ENCODE data around the gene ADGRL2.
"Not testable (repeated sequence)": the region's sequence is repeated elsewhere in the genome, so short reads cannot be mapped to it uniquely, and the experiment has no call there.

The ADGRL2 gene

GRCh38 chr1:81850031-81850430 lies 49.3 kb downstream of the ADGRL2 start:
- DNase-seq: no peak

GRCh38 chr1:81850495-81850894 lies 49.8 kb downstream of the ADGRL2 start:
- DNase-seq: no peak

GRCh38 chr1:81851217-81851616 lies 50.5 kb downstream of the ADGRL2 start:
- DNase-seq: no peak

- no peak for DNase-seq
Measured at GRCh38 chr1:81852961-81853360, 52.2 kb downstream of the ADGRL2 start.

- no peak for DNase-seq
Measured at GRCh38 chr1:81867235-81867634, 66.5 kb downstream of the ADGRL2 start.

GRCh38 chr1:81869307-81869706 lies 68.6 kb downstream of the ADGRL2 start:
- DNase-seq: no peak

- DNase-seq: not testable (repeated sequence)
Measured at GRCh38 chr1:81871091-81871490, 70.4 kb downstream of the ADGRL2 start.

- DNase-seq: no peak
Measured at GRCh38 chr1:81873946-81874345, 73.2 kb downstream of the ADGRL2 start.

GRCh38 chr1:81874461-81874860 lies 73.7 kb downstream of the ADGRL2 start:
- DNase-seq: no peak

- no peak for DNase-seq
Measured at GRCh38 chr1:81874940-81875339, 74.2 kb downstream of the ADGRL2 start.

- DNase-seq: no peak
Measured at GRCh38 chr1:81876901-81877733, 76.4 kb downstream of the ADGRL2 start.

GRCh38 chr1:81877940-81878339 lies 77.2 kb downstream of the ADGRL2 start:
- DNase-seq: no peak

- DNase-seq: no peak
Measured at GRCh38 chr1:81878538-81878937, 77.8 kb downstream of the ADGRL2 start.

- DNase-seq: no peak
Measured at GRCh38 chr1:81880781-81881180, 80.0 kb downstream of the ADGRL2 start.

- no peak for DNase-seq
Measured at GRCh38 chr1:81885291-81885690, 84.6 kb downstream of the ADGRL2 start.

GRCh38 chr1:81886292-81886691 lies 85.6 kb downstream of the ADGRL2 start:
- DNase-seq: not testable (repeated sequence)

- no peak for DNase-seq
Measured at GRCh38 chr1:81887421-81888144, 86.8 kb downstream of the ADGRL2 start.

- no peak for DNase-seq
Measured at GRCh38 chr1:81889166-81889565, 88.4 kb downstream of the ADGRL2 start.

- no peak for DNase-seq
Measured at GRCh38 chr1:81894867-81895266, 94.1 kb downstream of the ADGRL2 start.

GRCh38 chr1:81899214-81899821 lies 98.6 kb downstream of the ADGRL2 start:
- DNase-seq: no peak

- DNase-seq: no peak
Measured at GRCh38 chr1:81907575-81907974, 106.8 kb downstream of the ADGRL2 start.

GRCh38 chr1:81912383-81912782 lies 111.6 kb downstream of the ADGRL2 start:
- no peak for DNase-seq

- DNase-seq: no peak
Measured at GRCh38 chr1:81915937-81916336, 115.2 kb downstream of the ADGRL2 start.

GRCh38 chr1:81920245-81920740 lies 119.6 kb downstream of the ADGRL2 start:
- no peak for DNase-seq
